GM13976 (cell line): ENCODE measurements around the gene MT1F.

Experiments used
- DNase-seq: peaks from one replicate; pipeline ENCODE4 v3.0.0; 2012; ENCODE audit warnings: low spot score
- CTCF ChIP-seq: IDR thresholded peaks from 2 replicates; pipeline ENCODE4 v1.5.1; 2012; ENCODE audit warnings: borderline replicate concordance, mild to moderate bottlenecking; ENCODE audit not compliant: insufficient read depth; ENCODE audit errors: extremely low read depth, missing control alignments, control extremely low read depth
- in situ Hi-C: fragments of 300-500 bp; cut with MboI; formaldehyde crosslinking; loops from one replicate; pipeline ENCODE4 v1.12.0; 2022; ENCODE audit warnings: low sequenced_read_pairs, mixed read lengths, inconsistent platforms; ENCODE audit not compliant: unreplicated experiment

MT1F gene

GRCh38 chr16:56632156-56632847 lies 25.5 kb upstream of the MT1F start, which contains the start of gene MT1M:
MT1M (plus strand) TSS chr16:56632659; CDS start chr16:56632732, 73 bp downstream.
- in situ Hi-C loops, result no loop called here
- no peak for DNase-seq
- TF ChIP-seq CTCF, result no peak

- in situ Hi-C loops, result no loop called here
- TF ChIP-seq CTCF, result no peak
- DNase-seq, result no peak
Observed at GRCh38 chr16:56632848-56633365, 24.9 kb upstream of the MT1F start.

- in situ Hi-C loops, result no loop called here
Observed at GRCh38 chr16:56633535-56633934, 24.2 kb upstream of the MT1F start.

GRCh38 chr16:56634715-56635440 lies 22.9 kb upstream of the MT1F start:
- DNase-seq, result no peak
- in situ Hi-C loops, result no loop called here
- no peak for TF ChIP-seq CTCF

More at GRCh38 chr16:56633535-56633934, 24.2 kb upstream of the MT1F start:
- no peak for TF ChIP-seq CTCF
- no peak for DNase-seq

- TF ChIP-seq CTCF, result no peak
- no peak for DNase-seq
- in situ Hi-C loops, result no loop called here
Observed at GRCh38 chr16:56635441-56635967, 22.3 kb upstream of the MT1F start.

GRCh38 chr16:56636616-56637413 lies 20.9 kb upstream of the MT1F start:
- DNase-seq, result no peak
- TF ChIP-seq CTCF, result no peak
- in situ Hi-C loops, result no loop called here
